Subcutaneous abdominal adipose tissue (tissue), 5 donors: ENCODE data around the gene CCDC183.
A peak's percentile ranks its signal among the peaks of the same experiment; 100 is the strongest.

Experiments
- H3K27ac ChIP-seq: one replicate; pipeline ENCODE4 v1.7.0; 2013; ENCODE audit warnings: low read depth, mild to moderate bottlenecking, inconsistent platforms, low read length, moderate library complexity
- H3K27me3 ChIP-seq, 5 donors: one replicate each; pipeline ENCODE4 v1.7.0; 2013; ENCODE audit warnings: low read length in 5 of 5, inconsistent platforms in 1 of 5; ENCODE audit not compliant: control insufficient read depth in 5 of 5, insufficient read depth in 4 of 5
- H3K36me3 ChIP-seq, 5 donors: one replicate each; pipeline ENCODE4 v1.7.0; 2013; ENCODE audit warnings: low read length in 5 of 5; ENCODE audit not compliant: control insufficient read depth in 5 of 5, insufficient read depth in 5 of 5
- H3K4me1 ChIP-seq, 5 donors: one replicate each; pipeline ENCODE4 v1.7.0; 2013; ENCODE audit warnings: low read length in 5 of 5, mild to moderate bottlenecking in 3 of 5, moderate library complexity in 1 of 5; ENCODE audit not compliant: control insufficient read depth in 5 of 5, insufficient read depth in 5 of 5
- H3K4me3 ChIP-seq, 5 donors: one replicate each; pipeline ENCODE4 v1.7.0; 2013; ENCODE audit warnings: low read length in 5 of 5, low read depth in 1 of 5
- H3K9ac ChIP-seq, 5 donors: one replicate each; pipeline ENCODE4 v1.7.0; 2013; ENCODE audit warnings: low read length in 5 of 5, mild to moderate bottlenecking in 4 of 5, moderate library complexity in 3 of 5
- H3K9me3 ChIP-seq, 5 donors: one replicate each; pipeline ENCODE4 v1.7.0; 2013; ENCODE audit warnings: low read length in 5 of 5; ENCODE audit not compliant: control insufficient read depth in 5 of 5
- donor health status: healthy.
- donor health status: healthy.
- donor health status: healthy.
- donor health status: healthy.
- donor health status: healthy.

CCDC183 gene

DNA sequence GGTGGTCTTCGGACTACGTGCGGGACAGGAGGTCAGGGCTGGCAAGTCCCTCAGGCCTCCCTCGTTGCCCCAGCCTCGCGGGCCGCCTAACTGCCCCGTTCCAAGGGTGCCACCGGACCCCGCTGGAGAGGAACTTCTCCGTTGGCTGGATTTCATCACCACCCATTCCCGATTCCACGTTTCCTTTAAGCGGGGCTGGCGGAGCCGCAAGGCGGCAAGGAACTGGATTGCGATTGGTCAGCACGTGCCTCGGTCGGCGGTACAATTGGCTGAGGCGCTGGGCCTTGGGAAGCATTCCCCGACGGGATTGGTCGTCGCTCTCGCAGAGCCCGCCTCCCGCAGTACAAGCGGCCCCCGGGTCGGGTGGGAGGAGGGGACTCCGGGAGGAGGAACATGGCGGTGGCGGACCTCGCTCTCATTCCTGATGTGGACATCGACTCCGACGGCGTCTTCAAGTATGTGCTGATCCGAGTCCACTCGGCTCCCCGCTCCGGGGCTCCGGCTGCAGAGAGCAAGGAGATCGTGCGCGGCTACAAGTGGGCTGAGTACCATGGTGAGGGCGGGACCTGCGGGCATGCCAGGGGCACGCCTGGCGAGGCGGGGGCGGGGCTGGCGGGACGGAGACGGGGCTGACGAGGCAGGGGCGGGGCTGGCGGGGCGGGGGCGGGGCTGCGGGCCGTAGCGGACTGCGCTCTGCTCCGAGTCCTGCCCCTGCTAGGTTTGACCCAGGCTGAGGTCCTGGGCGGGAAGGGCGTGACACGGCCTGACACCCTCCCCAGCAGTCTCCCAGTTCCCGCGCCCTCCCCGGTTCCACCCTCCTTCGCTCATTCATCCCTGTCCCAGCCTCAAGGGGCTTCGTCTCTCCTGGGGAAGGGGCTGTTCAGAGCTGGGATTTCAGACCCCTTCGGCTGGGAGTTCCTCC, 53.2 kb downstream of the CCDC183 start, which contains the start of gene PHPT1:
TSS of gene PHPT1 (plus strand) at position 372 of the 922 bp plus-strand sequence. CDS start at position 394, 22 bp downstream.
- Histone ChIP-seq H3K9ac (peak within 1 kb of the TSS in 4 of 5 donors; percentile 64 to 87 (median 76)), H3K4me3 (peak within 1 kb of the TSS; percentile 84 to 96 (median 91)), H3K27ac (peak within 1 kb of the TSS; percentile 74), H3K4me1 (peaks cover 2 to 54% (median 31%) of the 10 kb centered on the region in 5 donors), H3K27me3 (peaks cover 3 to 18% (median 17%) of the 10 kb centered on the region in 5 donors), H3K9me3 (no peaks in the 10 kb centered on the region), H3K36me3 (peaks cover 0 to 13% (median 3%) of the 10 kb centered on the region in 5 donors)

DNA sequence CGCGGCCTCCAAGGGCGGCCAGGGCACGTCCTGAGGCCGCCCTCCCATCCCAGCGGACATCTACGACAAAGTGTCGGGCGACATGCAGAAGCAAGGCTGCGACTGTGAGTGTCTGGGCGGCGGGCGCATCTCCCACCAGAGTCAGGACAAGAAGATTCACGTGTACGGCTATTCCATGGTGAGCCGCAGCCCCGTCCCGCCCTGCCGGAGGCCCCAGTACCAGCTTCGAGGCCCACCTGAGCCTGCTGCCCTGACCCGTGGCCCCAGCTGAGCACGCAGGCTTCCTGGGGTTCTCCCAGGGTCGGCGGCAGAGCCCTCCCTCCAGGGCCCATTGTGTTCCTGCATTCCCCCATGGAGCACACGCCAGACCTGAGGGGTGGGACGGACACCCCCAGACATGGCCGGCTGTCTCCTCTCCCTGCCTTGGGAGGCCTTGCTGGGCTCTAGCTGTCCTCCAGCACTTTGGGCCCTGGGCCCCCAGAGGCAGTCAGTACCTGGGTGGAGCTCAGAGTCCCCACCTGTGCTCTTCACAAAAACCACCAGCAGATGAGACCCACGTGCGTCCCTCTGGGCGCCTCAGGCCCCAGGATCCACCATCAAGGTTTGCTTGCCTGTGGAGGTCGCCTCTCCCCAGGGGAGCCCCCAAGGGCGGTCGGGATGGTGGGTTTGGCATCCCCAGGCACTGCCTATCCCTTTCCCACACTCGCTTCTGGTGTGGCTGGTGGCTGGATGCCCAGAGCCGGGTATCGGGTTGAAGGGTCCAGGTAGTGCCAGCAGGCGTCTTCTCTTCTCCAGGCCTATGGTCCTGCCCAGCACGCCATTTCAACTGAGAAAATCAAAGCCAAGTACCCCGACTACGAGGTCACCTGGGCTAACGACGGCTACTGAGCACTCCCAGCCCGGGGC, 54.1 kb downstream of the CCDC183 start:
- peaks cover 0 to 13% (median 3%) of the 10 kb centered on the region in 5 donors for H3K36me3 ChIP-seq
- H3K9ac ChIP-seq, result peak overlapping the region in 4 of 5 donors; percentile 64 to 81 (median 71)
- peak overlapping the region; percentile 74 for H3K27ac ChIP-seq
- peaks cover 3 to 17% (median 14%) of the 10 kb centered on the region in 5 donors for H3K27me3 ChIP-seq
- no peaks in the 10 kb centered on the region for H3K9me3 ChIP-seq
- peaks cover 2 to 53% (median 31%) of the 10 kb centered on the region in 5 donors for H3K4me1 ChIP-seq
- H3K4me3 ChIP-seq, result peak overlapping the region; percentile 22 to 91 (median 65)

DNA sequence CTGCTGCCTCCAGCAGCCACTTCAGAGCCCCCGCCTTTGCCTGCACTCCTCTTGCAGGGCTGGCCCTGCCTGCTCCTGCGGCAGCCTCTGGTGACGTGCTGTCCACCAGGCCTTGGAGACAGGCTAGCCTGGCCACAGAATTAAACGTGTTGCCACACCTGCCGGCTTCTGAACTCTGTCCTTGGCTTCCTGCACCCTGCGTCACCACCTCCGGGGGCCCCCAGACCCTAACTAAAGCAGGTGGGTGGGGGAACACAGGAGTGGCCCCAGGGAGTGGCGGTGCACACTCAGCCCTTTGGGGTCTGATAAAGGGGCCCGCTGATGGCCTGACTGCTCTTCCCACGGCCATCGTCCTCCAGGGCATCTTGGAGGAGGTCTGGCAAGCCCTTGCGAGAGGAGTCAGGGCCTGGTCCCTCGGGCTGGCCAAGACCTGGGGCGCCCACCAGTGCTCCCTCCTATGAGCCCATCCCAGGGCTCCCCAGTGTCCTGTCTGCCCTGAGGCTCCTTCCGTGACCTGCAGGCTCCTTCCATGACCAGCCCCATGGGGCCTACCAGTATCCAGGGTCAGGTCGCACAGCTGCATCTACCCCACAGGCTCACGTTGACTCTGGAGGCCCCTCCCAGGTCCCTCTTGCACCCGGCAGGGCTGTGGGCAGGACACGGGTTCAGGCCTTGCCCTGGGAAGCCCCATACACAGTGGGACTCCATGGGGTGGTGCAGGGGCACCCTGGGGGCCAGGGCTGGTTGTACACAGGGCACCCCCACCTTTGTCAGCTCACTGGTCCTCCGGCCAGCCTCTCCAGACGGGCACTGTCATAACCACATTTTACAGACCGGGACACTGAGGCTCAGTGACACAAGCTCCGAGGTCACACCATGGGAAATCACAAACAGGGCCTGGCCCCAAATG, 55.0 kb downstream of the CCDC183 start:
- H3K9me3 ChIP-seq, result no peaks in the 10 kb centered on the region
- no peak overlapping the region for H3K27ac ChIP-seq
- peaks cover 3 to 9% (median 7%) of the 10 kb centered on the region in 5 donors for H3K27me3 ChIP-seq
- H3K4me1 ChIP-seq, result peaks cover 2 to 60% (median 35%) of the 10 kb centered on the region in 5 donors
- no peak overlapping the region for H3K4me3 ChIP-seq
- H3K9ac ChIP-seq, result peak overlapping the region in 1 of 5 donors; percentile 5
- H3K36me3 ChIP-seq, result peaks cover 0 to 13% (median 3%) of the 10 kb centered on the region in 5 donors

DNA sequence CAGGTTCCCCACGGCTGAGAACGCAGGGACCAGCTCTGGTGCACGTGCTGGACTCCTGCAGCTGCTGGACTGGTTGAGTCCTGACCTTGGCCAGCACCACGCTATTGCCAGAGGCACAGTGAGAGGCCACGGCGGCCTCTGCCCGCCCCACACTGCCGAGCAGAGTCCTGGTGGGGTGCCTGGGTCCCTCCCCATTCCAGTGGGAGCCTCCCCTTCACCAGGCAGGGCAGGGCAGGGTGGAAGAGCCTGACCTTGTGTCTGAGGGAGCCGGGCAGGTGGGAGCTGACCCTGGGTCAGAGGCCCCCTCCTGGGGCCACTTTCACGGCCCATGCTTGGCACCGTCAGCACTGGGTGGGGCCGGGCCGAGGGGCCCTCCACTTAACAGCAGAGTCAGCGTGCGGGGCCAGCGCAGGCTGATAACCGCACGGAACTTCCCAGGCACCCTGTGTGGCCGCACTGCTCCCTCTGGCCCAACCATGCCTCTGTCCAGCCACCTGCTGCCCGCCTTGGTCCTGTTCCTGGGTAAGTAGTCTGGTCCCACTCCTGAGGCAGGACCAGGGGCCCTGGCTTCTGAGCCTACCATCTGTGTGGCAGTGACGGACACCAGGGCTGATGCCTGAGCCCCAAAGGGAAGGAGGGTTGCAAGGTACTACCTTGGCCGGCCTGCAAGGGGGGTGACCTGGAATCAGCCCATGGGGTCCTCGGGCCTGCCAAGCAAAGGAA, 56.0 kb downstream of the CCDC183 start, which contains the start of gene MAMDC4:
TSS of gene MAMDC4 (plus strand) at position 406 of the 723 bp plus-strand sequence. CDS start at position 477, 71 bp downstream.
- Histone ChIP-seq H3K4me3 (no peak within 1 kb of the TSS), H3K36me3 (peaks cover 0 to 13% (median 3%) of the 10 kb centered on the region in 5 donors), H3K9ac (peak within 1 kb of the TSS in 1 of 5 donors; percentile 5), H3K27me3 (no peaks in the 10 kb centered on the region), H3K4me1 (peaks cover 2 to 59% (median 30%) of the 10 kb centered on the region in 5 donors), H3K9me3 (no peaks in the 10 kb centered on the region), H3K27ac (no peak within 1 kb of the TSS)

DNA sequence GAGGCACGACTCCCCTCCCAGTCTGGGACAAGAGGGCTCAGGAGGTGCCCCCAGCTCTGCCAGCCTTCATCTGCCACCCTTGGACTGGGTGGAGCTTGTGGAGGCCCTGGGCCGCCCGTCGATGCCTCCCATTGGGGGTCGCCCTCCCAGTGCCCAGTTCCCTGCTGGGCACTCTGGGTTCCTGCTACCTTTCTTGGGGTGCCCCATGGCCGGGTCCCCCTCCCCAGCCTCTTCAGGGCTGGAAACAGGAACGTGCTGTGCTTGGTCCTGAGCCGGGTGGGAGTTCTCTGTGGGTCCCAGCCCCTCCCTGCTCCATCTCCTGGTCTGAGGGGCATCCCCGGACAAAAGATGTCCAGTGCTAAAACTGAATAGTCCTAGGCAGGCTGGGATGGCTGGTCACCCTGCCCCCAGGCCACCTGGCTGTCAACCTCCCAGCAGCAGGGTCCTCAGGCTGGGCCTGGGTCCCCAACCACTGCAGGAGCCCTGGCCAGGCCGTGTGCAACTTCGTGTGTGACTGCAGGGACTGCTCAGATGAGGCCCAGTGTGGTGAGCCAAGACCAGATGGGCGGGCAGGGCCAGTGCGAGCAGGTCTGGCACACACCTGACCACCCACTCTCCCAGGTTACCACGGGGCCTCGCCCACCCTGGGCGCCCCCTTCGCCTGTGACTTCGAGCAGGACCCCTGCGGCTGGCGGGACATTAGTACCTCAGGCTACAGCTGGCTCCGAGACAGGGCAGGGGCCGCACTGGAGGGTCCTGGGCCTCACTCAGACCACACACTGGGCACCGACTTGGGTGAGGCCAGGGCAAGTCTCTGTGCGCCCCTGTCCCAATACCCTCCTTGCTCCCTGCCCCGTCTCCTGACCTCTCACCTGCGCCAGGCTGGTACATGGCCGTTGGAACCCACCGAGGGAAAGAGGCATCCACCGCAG, 56.8 kb downstream of the CCDC183 start:
- no peaks in the 10 kb centered on the region for H3K9me3 ChIP-seq
- no peaks in the 10 kb centered on the region for H3K27me3 ChIP-seq
- H3K36me3 ChIP-seq, result peaks cover 0 to 13% (median 3%) of the 10 kb centered on the region in 5 donors
- H3K4me3 ChIP-seq, result no peak overlapping the region
- peaks cover 2 to 54% (median 25%) of the 10 kb centered on the region in 5 donors for H3K4me1 ChIP-seq
- H3K27ac ChIP-seq, result no peak overlapping the region
- peak overlapping the region in 1 of 5 donors; percentile 4 for H3K9ac ChIP-seq

DNA sequence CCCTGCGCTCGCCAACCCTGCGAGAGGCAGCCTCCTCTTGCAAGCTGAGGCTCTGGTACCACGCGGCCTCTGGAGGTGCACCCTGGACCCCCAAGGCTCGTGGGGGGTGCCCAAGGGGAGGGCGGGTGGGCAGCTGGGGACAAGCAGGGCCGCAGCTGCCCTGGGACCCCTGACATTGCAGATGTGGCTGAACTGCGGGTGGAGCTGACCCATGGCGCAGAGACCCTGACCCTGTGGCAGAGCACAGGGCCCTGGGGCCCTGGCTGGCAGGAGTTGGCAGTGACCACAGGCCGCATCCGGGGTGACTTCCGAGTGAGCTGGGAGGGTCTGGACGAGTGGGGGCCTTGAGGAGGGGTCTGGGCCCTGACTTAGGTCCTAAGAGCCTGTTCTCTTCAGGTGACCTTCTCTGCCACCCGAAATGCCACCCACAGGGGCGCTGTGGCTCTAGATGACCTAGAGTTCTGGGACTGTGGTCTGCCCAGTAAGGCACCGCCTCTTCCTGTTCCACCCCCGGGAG, 57.5 kb downstream of the CCDC183 start:
- H3K36me3 ChIP-seq, result peaks cover 0 to 15% (median 3%) of the 10 kb centered on the region in 5 donors
- H3K9ac ChIP-seq, result no peak overlapping the region
- no peaks in the 10 kb centered on the region for H3K27me3 ChIP-seq
- H3K4me1 ChIP-seq, result peaks cover 2 to 53% (median 20%) of the 10 kb centered on the region in 5 donors
- no peak overlapping the region for H3K27ac ChIP-seq
- H3K4me3 ChIP-seq, result no peak overlapping the region
- no peaks in the 10 kb centered on the region for H3K9me3 ChIP-seq

DNA sequence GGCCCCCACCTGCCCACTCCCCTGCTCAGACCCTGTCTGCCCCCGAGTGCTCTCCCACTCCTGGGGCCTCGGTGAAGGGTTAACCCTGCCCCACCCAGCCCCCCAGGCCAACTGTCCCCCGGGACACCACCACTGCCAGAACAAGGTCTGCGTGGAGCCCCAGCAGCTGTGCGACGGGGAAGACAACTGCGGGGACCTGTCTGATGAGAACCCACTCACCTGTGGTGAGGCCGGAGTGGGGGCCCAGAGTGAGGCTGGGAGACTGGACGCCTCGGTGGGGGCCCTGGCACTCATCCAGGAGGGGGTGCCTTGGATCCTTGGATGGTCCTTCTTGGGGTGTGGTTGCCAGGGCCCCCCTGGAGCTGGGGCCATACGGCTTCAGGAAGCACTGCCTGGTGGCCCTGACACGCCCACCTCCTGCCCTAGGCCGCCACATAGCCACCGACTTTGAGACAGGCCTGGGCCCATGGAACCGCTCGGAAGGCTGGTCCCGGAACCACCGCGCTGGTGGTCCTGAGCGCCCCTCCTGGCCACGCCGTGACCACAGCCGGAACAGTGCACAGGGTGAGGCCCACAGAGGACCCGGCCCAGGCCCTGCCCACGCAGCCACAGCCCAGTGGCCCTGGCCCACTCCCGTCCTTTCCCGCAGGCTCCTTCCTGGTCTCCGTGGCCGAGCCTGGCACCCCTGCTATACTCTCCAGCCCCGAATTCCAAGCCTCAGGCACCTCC, 58.1 kb downstream of the CCDC183 start:
- peaks cover 0 to 21% (median 3%) of the 10 kb centered on the region in 5 donors for H3K36me3 ChIP-seq
- H3K4me3 ChIP-seq, result no peak overlapping the region
- peaks cover 2 to 59% (median 25%) of the 10 kb centered on the region in 5 donors for H3K4me1 ChIP-seq
- no peak overlapping the region for H3K27ac ChIP-seq
- H3K9ac ChIP-seq, result no peak overlapping the region
- H3K9me3 ChIP-seq, result no peaks in the 10 kb centered on the region
- H3K27me3 ChIP-seq, result no peaks in the 10 kb centered on the region
